NT2/D1 (cell line): ENCODE results near the gene TYK2.

ENCODE experiments used
- DNase-seq: peaks from one replicate; pipeline ENCODE4 v3.0.0-alpha.2; 2011; ENCODE audit warnings: low read depth, low spot score
- H3K27me3 ChIP-seq: 2 replicates; pipeline ENCODE4 v1.6.0; 2011; ENCODE audit warnings: mild to moderate bottlenecking; ENCODE audit not compliant: insufficient read length, insufficient read depth
- H3K36me3 ChIP-seq: 2 replicates; pipeline ENCODE4 v1.6.1; 2011; ENCODE audit warnings: mild to moderate bottlenecking, low read length, mixed read lengths; ENCODE audit not compliant: insufficient read depth, insufficient read length
- H3K4me1 ChIP-seq: 2 replicates; pipeline ENCODE4 v1.5.1; 2011; ENCODE audit not compliant: insufficient read depth, insufficient read length
- H3K4me3 ChIP-seq: 2 replicates; pipeline ENCODE4 v1.5.1; 2011; ENCODE audit warnings: low read depth; ENCODE audit not compliant: insufficient read length
- H3K9ac ChIP-seq: 2 replicates; pipeline ENCODE4 v1.6.0; 2011; ENCODE audit warnings: low read depth; ENCODE audit not compliant: insufficient read length
- H3K9me3 ChIP-seq: 2 replicates; pipeline ENCODE4 v1.5.1; 2011; ENCODE audit warnings: mild to moderate bottlenecking, low read length; ENCODE audit not compliant: insufficient read depth
- SUZ12 ChIP-seq: IDR thresholded peaks from 2 replicates; pipeline ENCODE4 v1.6.1; 2011; ENCODE audit not compliant: insufficient read length, insufficient read depth; ENCODE audit errors: extremely low read depth
- YY1 ChIP-seq: IDR thresholded peaks from 2 replicates; pipeline ENCODE4 v1.6.1; 2011; ENCODE audit not compliant: insufficient read length, insufficient read depth
- ZNF274 ChIP-seq: IDR thresholded peaks from 2 replicates; pipeline ENCODE4 v1.6.1; 2011; ENCODE audit warnings: mild to moderate bottlenecking, low read depth, low read length

Gene TYK2

DNA sequence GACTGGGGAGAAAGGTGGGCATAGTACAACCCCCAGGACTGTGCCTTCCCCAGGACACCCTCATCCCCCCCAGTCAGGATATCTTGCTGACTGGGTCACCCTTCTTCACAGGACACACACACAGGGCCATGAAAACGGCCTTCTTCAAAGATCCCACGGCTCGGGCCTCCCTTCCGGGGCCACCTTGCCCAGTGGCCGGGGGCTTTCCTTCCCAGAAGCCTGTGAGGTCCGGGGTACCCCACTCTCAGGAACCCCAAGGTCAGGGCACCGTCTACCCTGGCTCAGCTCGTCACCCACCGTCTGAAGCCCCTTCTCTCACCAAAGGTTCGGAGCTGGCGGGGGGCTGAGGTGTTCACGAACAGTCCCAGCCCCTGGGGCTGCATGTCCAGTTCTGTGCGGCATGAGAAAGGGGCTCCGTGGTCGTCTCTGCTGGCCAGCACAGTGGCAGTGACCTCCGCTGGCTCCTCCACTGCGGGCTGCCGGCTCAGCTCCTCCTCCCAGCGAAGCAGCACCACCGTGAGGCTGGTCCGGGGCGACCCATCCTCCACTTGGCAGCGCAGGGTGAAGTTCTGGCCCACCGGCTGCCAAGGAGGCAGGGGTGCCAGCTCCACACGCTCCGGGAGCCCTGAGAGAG is 44.9 kb downstream of the TYK2 start:
- Histone ChIP-seq H3K36me3 (peaks cover 16% of the 10 kb centered on the region), H3K4me1 (peaks cover 26% of the 10 kb centered on the region), H3K4me3 (peak overlapping the region; percentile 33), H3K27me3 (peaks cover 16% of the 10 kb centered on the region), H3K9ac (peak overlapping the region; percentile 75), H3K9me3 (no peaks in the 10 kb centered on the region)
- TF ChIP-seq ZNF274 (no peak), YY1 (no peak)
- no peak for DNase-seq

- DNase-seq: peak; percentile 78
- Histone ChIP-seq H3K9me3 (no peaks in the 10 kb centered on the region), H3K9ac (peak overlapping the region; percentile 75), H3K36me3 (peaks cover 23% of the 10 kb centered on the region), H3K4me3 (peak overlapping the region; percentile 98), H3K4me1 (peaks cover 29% of the 10 kb centered on the region), H3K27me3 (peaks cover 16% of the 10 kb centered on the region)
- TF ChIP-seq SUZ12 (no peak), YY1 (no peak), ZNF274 (no peak)
These were observed 45.6 kb downstream of the TYK2 start for GRCh38 chr19:10334588-10335351.

- Histone ChIP-seq H3K36me3 (peaks cover 31% of the 10 kb centered on the region), H3K9me3 (no peaks in the 10 kb centered on the region), H3K4me3 (peak overlapping the region; percentile 98), H3K27me3 (peaks cover 16% of the 10 kb centered on the region), H3K9ac (peak overlapping the region; percentile 70), H3K4me1 (peaks cover 23% of the 10 kb centered on the region)
- no peak for DNase-seq
- no peak for TF ChIP-seq ZNF274
- no peak for TF ChIP-seq YY1
- TF ChIP-seq SUZ12: no peak
These were observed 46.4 kb downstream of the TYK2 start for GRCh38 chr19:10333758-10334587.

GRCh38 chr19:10332965-10333757 is 47.2 kb downstream of the TYK2 start, which contains the start of gene RAVER1:
RAVER1 (minus strand) TSS chr19:10333529; CDS start chr19:10333507, 22 bp downstream.
- DNase-seq: peak; percentile 96

DNA sequence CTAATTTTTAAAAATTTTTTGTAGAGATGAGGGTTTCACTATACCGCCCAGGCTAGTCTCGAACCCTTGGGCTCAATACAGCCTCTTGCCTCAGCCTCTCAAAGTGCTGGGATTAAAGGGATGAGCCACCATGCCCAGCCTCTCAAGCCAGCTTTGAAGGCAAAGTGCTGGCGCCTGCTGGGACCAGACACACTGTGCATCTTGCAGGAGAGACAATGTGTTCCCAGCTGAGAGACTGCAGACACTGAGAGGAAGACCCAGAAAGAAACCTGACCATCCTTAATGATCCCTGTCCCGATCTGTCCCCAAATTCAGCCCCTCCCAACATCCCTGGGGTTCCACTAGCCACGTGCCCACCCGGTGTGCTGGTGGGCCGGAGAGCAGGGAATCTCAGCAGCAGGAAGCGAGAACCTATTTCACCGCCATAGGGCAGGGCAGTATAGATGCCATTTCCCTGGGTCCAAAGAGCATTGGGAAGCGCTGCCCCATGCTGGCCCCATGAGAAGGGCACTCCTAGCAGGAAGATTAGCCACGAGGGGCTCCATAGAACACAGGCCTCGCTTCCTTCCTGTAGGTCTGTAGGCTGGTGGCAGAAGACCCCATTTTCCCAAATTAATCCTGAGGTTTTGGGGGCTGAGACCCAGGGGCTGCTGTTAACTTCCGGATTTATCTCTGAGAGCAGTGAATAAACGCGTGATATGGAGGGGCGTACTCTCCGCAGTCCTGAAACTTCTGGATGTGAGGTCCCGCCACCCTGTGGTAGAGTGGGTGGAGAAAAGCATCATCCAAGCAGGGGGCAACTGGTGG is 48.0 kb downstream of the TYK2 start:
- Histone ChIP-seq H3K36me3 (peaks cover 47% of the 10 kb centered on the region), H3K4me1 (peaks cover 24% of the 10 kb centered on the region), H3K4me3 (peak overlapping the region; percentile 98), H3K27me3 (peaks cover 16% of the 10 kb centered on the region), H3K9me3 (no peaks in the 10 kb centered on the region), H3K9ac (peak overlapping the region; percentile 92)
- no peak for DNase-seq
- TF ChIP-seq SUZ12 (no peak), YY1 (no peak), ZNF274 (no peak)

More at GRCh38 chr19:10332965-10333757, 47.2 kb downstream of the TYK2 start, which contains the start of gene RAVER1:
- Histone ChIP-seq H3K4me1 (peaks cover 24% of the 10 kb centered on the region), H3K27me3 (peaks cover 16% of the 10 kb centered on the region), H3K9me3 (no peaks in the 10 kb centered on the region), H3K9ac (peak within 1 kb of the TSS; percentile 92), H3K4me3 (peak within 1 kb of the TSS; percentile 98), H3K36me3 (peaks cover 39% of the 10 kb centered on the region)
- no peak for TF ChIP-seq SUZ12
- TF ChIP-seq ZNF274: no peak
- peak; percentile 73 for TF ChIP-seq YY1

DNA sequence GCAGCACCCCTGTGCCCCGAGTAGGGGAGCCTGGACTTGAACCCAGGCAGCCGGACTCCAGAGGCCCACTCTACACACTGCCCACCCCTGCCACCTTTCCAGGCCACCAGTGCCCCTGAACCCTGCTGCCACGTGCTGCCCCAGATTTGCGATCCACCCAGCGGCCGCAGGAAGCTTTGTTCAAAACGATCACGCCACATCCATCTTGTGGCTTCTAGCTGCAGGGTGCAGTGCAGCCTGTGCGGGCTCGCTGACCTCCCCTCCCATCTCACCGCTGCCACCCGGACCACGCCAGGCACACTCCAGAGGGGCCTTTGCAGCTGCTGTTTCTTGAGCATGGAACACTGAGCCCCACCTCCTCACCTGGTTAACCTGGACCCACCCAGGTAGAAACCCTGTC is 50.8 kb downstream of the TYK2 start:
- Histone ChIP-seq H3K4me3 (no peak overlapping the region), H3K36me3 (peaks cover 74% of the 10 kb centered on the region), H3K9ac (peak overlapping the region; percentile 28), H3K9me3 (no peaks in the 10 kb centered on the region), H3K27me3 (peaks cover 8% of the 10 kb centered on the region), H3K4me1 (peaks cover 17% of the 10 kb centered on the region)
- DNase-seq: no peak
- TF ChIP-seq YY1 (no peak), SUZ12 (no peak), ZNF274 (no peak)
